Measurements from ENCODE around the gene C4B.
"Not testable (repeated sequence)": the region's sequence is repeated elsewhere in the genome, so short reads cannot be mapped to it uniquely, and the experiment has no call there.

- not testable (repeated sequence) for TF ChIP-seq CTCF (conservative IDR thresholded peaks at IDR 0.05; ENCODE audit: low read depth, low read length); EZH2phosphoT487 (IDR thresholded peaks at IDR 0.05; ENCODE audit: borderline replicate concordance, low read length)
Measured at GRCh38 chr6:32049736-32050135, 35.1 kb downstream of the C4B start.
